C4-2B (cell line): ENCODE data around the gene VSTM2L.

ENCODE experiments used
- H3K27ac ChIP-seq: fragments of 450-650 bp; 2 replicates; pipeline ENCODE4 v1.5.1; 2017
- CTCF ChIP-seq: fragments of 450-650 bp; conservative IDR thresholded peaks from 2 replicates; pipeline ENCODE4 v1.5.1; 2017; ENCODE audit warnings: mild to moderate bottlenecking
- ZFX ChIP-seq: fragments of 450-650 bp; IDR thresholded peaks from 2 replicates; pipeline ENCODE4 v1.6.1; 2017

The VSTM2L gene

GRCh38 chr20:37896932-37897548 lies 5.9 kb upstream of the VSTM2L start:
- no peak overlapping the region for H3K27ac ChIP-seq
- TF ChIP-seq CTCF (no peak), ZFX (no peak)

GRCh38 chr20:37898233-37899104 lies 4.5 kb upstream of the VSTM2L start:
- TF ChIP-seq CTCF = no peak
- TF ChIP-seq ZFX = no peak
- no peak overlapping the region for H3K27ac ChIP-seq

- no peak overlapping the region for H3K27ac ChIP-seq
Measured at GRCh38 chr20:37899105-37900045, 3.6 kb upstream of the VSTM2L start.

GRCh38 chr20:37901240-37901639 lies 1.7 kb upstream of the VSTM2L start:
- no peak overlapping the region for H3K27ac ChIP-seq
- TF ChIP-seq CTCF (no peak), ZFX (no peak)

More at GRCh38 chr20:37899105-37900045, 3.6 kb upstream of the VSTM2L start:
- TF ChIP-seq CTCF (no peak; the same call in 1 of the 2 replicates), ZFX (no peak)

- no peak overlapping the region for H3K27ac ChIP-seq
- TF ChIP-seq CTCF (peak; percentile 79), ZFX (no peak)
Measured at GRCh38 chr20:37901654-37902503, 1.0 kb upstream of the VSTM2L start.

- TF ChIP-seq CTCF (no peak; the same call in 1 of the 2 replicates), ZFX (no peak)
- no peak overlapping the region for H3K27ac ChIP-seq
Measured at GRCh38 chr20:37903317-37904007, 535 bp downstream of the VSTM2L start.
